Measurements from ENCODE around the gene HOXA10.

HOXA10 gene

DNA sequence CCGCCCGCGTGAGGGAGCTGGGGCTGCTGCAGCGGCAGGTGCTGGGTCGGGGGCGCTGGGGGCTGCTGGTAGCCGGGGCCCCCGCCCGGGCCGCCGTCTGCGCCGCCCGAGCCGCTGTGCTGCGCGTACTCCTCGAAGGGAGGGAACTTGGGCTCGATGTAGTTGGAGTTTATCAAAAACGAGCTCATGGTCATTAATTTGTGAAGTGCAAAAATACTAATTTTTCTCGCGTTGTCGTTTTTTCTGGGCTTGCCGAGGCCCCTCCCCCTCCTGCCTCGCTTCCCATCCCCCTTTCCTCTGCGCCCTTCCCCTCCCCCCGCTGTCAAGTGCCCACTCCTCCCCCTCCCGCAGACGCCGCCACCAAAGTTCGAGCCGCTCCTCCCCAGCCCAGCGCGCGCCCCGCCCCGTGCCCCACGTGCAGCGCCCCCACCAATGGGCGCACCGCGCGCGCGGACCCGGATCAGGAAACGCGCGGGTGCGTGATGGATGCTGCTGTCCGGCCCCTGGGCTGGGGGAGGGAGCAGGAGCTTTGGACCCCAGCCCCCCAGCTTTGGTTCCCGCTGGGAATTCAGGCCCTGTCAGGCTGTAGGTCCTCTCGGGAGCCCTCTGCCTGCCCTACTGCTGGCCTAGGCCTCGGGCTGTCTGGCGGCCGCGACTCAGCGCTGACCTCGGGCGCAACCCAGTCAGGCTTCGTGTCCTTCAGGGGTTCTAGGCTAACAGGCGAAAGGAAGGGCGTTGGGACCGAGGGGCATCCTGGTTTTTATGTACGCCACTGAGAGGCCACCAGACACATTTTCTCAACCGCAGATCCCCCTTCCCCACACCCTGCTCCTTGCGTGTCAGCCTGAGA is 43.4 kb downstream of the HOXA10 start, which contains the start of gene HOXA4:
HOXA4 (minus strand) TSS at position 218 of the 850 bp plus-strand sequence; CDS start at position 194, 24 bp downstream.
- peak; percentile 46 for DNase-seq (ENCODE audit: low read depth)

DNA sequence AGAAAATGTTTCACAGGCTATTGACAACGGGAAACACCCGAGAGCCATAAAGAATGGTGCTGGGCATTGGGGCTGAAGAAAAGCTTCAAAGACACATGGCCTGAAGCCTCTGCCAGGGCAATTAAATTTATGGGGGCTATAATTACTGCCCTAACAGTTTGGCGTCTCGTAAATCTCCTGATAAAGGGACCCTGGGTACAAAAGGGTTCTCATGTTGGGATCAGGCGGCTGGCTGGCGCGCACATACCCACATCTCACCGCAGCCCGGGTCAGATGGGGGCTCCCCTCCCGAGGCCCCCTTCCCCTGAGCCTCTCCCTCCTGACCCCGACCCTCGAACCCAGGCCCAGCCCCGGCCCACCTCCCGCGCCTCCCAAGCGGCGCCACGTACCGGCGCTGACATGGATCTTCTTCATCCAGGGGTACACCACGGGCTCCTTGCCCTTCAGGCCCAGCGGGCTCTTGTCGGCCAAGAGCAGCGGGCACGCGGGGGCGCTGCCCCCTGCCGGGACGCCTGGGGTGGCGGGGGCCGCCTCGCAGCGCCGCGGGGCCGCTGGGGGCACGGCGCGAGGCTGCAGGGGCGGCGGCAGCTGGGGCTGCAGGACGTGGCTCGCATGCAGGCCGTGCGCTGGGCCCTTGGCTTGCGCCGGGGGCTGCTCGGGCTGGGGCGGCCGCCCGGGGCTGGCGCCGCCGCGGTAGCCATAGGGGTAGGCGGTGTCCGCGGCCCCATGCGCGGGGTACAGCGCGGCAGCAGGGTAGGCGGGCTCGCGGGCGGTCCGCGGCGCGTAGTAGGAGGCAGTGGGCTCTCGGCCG is 44.2 kb downstream of the HOXA10 start:
- no peak for DNase-seq (ENCODE audit: low read depth)

DNA sequence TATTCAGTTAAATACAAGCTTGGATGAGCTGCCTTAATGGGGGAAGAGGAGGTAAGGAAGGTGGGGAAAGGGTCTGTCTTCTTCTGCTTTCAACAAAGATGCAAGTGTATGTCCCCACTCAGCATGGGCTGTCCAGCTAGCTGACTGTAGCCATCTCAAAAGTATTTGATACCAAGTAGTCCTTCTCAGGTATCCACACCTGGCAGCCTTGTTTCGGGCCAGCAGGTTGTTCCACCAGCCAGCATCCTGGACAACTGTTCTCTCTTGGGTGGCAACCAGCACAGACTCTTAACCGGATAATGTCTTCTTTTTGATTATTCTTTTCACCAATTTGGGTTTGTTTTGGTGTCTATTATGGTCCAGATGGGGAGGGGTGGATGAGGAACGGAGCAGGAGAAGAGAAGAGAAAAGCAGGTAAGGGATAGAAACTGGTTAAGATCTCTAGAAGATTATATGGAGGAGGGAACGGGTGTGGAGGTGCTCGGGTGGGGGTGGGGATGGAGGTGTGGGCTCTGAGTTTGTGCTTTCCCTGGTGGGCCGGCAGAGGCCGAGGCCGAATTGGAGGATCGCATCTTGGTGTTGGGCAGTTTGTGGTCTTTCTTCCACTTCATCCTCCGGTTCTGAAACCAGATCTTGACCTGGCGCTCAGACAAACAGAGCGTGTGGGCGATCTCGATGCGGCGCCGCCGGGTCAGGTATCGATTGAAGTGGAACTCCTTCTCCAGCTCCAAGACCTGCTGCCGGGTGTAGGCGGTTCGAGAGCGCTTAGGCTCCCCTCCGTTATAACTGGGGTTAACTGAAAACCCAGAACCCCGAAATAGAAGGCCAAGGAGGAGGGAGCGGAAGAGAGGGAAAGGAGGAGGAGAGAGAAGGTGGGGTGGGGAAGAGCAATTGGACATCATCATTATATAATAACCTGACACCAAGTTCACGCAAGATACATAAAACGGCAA is 45.1 kb downstream of the HOXA10 start:
- DNase-seq (ENCODE audit: low read depth), result no peak

DNA sequence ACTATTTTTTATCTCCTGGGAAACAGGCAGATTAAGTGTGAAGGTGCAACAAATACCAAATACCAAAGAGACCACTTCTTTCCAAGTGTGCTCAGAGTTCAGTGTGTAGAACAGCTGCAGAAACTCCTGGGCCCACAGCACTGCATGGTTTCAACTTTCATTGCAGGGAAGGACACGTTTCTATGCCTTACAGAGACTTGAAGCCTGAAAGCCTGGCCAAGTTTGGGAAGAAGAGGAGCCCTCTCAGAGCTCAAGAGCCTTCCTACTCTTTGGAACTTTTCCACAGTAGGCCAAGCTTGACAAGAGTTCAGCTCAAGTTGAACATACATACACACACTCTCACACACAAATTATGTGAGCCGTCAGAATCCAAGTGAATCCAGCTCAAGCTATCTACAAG is 46.1 kb downstream of the HOXA10 start:
- no peak for DNase-seq (ENCODE audit: low read depth)

DNA sequence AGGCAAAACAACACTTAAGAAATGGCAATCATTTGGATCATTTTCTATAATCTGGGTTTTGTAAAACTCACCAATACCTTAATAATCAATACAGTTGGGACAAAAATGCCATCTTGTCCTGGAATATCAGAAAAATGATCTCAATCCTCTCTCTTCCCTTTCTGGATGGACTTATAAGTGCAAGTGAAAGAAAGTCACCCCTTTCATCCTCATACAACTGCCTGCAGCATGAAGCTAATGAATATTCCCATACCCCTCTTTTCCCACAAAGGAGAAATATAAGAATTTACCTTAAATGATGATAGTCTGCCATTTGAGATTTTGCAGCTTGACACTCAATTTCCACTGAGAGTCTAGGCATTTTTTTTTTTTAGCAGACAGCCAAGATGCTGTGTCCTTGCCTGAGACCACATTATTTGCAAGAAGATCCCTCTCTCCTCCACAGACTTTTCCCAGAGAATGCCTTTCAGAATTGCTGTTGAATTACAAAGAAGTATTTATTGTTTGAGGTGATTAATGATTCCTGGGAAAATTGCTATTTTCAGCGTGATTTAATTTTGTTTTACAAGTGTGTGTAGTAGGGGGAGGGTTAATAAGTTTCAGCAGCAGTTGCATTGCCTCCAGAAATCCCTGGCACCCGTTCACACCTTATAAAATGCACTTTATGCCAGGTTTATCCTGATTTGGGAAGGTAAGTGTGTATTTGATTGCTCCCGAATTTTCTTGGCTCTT is 47.4 kb downstream of the HOXA10 start:
- no peak for DNase-seq (ENCODE audit: low read depth)

DNA sequence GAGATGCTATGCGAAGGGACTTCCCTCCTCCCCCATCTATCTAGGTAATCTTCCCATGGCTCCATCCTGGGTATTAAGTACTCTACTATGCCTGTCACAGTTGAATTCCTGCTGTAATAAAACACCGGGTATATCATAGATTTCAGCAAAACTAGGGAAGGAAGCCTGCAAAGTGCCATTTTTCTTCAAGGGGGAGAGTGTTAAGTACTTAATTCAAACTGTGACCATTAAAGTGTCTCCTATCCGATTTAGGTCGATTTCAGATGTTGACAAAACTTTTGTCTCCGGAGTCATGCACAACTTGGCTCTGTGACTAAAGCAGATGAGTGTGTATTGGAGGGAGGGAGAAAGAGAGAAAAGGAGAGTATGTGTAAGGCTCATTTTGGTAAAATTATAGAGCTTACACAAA is 48.1 kb downstream of the HOXA10 start:
- no peak for DNase-seq (ENCODE audit: low read depth)

DNA sequence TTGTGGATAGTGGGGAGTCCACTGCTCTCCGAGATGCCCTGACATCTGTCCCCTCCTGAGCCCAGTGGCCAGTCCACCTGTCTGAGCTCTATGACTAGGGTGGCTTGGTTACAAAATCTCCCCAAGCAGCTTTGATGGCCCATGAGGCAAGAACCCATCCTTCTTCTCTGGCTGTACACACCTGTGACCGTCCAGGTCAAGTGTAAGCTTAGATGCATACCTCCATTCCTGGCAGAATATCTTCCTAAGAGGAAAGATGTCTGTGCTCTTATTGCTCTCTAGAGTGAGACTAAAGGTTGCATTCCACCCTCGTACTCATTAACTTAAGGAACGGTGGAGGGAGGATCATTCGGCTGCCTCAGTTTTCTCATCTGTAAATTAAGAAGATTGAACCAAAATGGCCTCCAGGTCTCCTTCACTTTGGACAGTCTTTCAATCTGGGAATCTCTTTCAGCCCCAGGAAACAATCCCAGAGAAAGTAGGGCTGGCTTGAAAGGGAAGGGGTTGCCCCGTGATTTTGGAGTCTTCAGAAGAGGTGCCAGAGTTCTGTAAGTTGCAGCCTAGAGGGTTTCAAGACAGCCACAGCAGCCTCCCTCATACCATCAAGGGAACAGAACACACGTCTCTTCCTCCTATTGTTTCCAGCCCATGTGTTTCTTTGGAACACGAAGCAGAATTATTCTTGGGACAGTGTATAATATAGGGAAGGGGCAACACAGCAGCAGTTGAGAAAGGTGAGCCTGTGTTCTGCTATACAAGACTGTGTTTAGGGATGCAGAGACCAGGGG is 49.0 kb downstream of the HOXA10 start:
- no peak for DNase-seq (ENCODE audit: low read depth)

DNA sequence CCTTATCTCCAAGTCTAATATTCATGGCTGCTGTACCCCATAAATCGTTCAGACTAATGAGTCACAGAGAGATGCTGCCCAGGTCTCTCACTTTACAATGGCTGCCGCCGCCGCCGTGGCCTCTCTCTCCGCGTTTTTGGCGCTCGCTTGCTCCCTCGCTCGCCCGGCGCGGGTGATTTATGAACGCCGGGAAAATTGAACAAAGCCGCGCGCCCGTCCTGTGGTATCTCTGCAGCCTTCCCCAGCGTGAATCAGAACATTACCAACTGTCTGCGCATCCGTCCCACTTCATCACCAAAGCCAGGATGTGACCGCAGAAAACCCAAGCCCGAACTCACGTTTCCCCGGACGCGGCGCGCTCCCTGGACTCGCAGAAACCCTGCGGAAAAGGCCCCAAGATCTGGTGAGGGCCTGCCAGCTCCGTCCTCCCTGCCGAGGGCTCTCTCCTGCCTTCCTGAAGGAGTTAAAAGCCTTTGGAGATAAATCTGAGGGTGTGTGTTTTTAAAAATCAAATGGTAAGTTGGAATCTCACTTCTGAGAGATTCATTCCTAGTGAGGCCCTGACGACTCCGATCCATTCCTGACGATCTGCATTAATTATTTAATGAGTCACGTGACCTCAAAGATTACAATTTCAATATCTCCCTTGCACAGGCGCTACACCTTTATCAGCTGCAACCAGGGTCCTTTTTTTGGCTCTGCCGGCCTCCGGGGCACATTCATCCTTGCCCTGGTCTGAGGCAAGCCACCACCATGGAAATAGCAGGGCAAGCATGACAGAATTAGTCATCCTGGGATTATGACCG is 49.8 kb downstream of the HOXA10 start:
- DNase-seq (ENCODE audit: low read depth), result no peak

DNA sequence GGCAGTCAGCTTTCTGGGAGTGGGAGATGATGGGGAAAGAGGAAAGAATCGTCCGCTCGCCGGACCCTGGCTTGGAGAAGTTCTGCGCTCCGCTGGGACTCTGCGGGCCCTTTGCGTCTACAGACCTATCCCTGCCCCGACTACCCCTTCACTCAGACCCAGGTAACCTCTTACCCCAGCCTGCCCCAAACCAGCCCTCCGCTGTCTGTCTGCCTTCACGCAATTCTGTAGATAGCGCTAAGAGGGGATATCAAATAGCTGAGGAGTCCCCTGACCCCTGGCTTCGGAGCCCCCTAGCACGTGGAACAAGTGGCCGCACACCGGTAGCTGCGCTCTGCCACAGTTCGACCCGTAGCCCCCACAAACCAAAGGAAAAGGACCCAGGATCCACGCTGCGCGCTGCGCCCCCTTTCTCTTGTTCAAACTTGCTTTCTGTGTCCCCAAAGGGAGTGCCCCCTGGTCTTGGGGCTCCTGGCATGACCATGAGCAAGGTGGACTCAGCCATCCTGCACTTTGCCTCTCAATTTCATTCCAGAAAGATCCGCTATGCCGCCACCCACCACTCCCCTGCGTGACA is 50.6 kb downstream of the HOXA10 start:
- DNase-seq (ENCODE audit: low read depth), result no peak

DNA sequence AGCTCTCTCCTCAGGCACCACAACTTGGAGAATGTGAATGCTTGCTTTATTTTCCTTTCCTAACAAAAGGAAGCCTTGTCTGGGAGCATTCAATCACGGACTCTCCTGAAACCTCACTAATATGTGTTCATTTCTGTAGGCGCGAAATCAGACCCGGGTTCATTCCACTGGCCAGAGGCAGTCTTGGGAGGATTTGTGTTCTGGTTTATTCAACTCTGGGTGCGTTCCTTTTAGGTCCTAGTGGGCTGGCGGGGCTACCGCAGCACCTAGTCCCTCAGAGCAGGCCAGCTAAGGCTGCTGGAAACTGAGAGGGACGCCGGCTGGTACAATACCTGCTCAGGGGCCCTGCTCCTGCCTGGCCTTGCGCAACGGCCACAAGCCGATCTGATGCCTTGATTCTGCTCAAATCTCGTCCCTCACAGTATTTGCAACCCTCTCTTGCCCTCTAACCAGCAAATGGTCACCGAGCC is 51.1 kb downstream of the HOXA10 start:
- DNase-seq (ENCODE audit: low read depth), result no peak

DNA sequence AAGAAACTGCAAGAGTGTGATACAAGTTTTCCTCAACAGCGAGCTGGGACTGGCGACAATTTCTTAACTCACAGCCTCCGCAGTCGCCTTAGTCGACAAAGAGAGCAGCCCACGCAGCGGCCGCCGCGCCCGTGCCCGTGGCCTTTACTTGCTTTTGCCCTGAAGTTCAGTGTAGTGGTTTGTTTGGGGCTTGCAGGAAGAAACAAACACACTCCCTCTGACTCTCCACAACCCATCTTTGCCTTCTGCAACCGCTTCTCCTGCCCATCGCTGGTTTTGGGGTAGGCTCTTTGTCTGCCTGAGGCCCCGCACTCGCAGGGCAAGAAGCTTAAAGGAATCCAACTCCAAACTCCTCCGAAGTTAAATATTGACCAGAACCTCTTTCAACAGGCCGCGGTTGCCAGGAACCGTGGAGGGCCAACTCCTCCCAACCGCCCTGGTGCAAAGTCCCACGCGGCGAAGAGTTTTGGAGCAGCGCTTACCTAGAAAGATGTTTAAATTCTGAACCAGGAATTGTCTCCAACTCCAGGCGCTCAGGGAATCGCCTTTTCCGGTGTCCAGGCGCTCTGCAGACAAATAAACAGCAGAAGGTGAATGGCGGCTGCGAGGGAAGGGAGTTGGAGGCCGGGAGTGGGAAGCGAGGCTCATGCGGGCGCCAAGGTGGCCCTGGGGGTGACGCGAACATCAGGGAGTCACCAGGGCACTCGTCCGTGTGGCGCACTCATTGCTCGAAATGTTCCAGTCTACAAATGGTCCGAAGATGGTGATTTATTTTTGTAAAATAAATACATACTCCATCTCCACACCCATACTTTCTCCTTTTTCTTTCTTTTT is 51.8 kb downstream of the HOXA10 start:
- DNase-seq (ENCODE audit: low read depth), result no peak

DNA sequence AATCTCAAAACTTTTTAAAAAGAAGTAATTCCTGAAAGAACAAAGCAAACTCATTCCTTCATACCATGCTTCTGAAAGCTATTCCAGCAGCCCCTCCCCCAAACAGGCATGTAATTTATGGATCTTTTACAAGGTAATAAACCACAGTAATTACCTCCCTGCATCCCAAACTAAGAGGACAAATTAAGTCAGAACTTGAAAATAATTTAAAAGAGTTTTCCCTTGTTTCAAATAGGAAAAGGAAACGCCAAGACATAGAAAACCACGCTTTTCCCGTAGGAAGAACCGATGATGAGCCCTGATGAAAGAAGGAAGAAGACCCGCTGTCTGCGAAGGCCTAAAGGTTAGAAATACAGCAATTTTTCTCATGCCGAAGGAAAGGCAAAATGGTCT is 52.4 kb downstream of the HOXA10 start:
- DNase-seq (ENCODE audit: low read depth), result no peak

Data from T follicular helper cell (primary cell).